ENCODE results near the gene PHYH.

Gene PHYH

DNA sequence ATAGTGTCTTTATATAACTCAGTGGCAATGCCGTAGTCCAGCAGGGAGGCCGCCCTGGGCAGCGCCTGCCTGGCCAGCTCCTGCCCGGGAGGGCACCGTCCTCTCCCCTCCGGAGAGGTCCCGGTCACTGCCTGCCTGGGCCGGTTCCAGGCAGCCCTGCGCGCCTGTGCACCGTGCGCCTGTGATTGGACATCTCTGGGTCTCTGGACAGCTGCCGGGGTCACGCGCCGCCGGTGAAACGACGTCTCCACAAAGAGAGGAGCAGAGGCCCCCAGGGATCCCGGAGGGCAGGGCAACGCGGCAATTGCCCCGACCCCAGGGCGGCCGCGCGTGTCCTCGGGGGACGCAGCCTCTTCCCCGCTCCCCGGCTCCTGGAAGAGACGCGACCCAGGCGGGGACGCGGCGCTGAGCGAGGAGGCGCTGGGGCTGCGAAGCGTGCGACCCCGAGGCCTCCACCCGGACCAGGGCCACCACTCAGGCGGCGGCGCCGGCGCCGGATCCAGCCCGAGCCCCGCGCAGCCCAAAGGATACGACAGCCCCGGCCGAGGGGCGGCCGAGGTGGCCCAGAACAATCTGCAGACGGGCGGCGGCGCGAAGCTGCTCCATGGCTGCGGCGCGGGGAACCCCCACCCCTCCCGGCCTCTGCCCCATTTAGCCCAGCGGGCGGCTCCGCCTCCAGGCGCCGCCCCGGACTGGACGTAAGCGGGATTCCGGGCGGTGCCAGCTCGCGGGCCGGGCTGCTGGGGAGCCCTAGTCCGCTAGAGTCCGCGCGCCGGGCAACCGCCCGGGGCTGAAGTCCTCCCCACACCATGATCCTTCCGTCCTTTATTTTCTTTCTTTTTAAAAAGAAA lies at the start of gene PHYH:
Gene PHYH, minus strand, starts transcription at position 628 of the 851 bp plus-strand sequence. Its CDS starts 22 bp downstream, at position 606.
- TF ChIP-seq, protein P1, sequence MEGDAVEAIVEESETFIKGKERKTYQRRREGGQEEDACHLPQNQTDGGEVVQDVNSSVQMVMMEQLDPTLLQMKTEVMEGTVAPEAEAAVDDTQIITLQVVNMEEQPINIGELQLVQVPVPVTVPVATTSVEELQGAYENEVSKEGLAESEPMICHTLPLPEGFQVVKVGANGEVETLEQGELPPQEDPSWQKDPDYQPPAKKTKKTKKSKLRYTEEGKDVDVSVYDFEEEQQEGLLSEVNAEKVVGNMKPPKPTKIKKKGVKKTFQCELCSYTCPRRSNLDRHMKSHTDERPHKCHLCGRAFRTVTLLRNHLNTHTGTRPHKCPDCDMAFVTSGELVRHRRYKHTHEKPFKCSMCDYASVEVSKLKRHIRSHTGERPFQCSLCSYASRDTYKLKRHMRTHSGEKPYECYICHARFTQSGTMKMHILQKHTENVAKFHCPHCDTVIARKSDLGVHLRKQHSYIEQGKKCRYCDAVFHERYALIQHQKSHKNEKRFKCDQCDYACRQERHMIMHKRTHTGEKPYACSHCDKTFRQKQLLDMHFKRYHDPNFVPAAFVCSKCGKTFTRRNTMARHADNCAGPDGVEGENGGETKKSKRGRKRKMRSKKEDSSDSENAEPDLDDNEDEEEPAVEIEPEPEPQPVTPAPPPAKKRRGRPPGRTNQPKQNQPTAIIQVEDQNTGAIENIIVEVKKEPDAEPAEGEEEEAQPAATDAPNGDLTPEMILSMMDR (IDR thresholded peaks at IDR 0.05; ENCODE audit: borderline replicate concordance, control extremely low read depth, extremely low read depth, insufficient read depth, missing control alignments) = no peak
- in situ Hi-C loops (cut with MboI; ENCODE audit: low sequenced_read_pairs, unreplicated experiment) = no loop called here
- peak; percentile 91 for DNase-seq (ENCODE audit: low spot score)

DNA sequence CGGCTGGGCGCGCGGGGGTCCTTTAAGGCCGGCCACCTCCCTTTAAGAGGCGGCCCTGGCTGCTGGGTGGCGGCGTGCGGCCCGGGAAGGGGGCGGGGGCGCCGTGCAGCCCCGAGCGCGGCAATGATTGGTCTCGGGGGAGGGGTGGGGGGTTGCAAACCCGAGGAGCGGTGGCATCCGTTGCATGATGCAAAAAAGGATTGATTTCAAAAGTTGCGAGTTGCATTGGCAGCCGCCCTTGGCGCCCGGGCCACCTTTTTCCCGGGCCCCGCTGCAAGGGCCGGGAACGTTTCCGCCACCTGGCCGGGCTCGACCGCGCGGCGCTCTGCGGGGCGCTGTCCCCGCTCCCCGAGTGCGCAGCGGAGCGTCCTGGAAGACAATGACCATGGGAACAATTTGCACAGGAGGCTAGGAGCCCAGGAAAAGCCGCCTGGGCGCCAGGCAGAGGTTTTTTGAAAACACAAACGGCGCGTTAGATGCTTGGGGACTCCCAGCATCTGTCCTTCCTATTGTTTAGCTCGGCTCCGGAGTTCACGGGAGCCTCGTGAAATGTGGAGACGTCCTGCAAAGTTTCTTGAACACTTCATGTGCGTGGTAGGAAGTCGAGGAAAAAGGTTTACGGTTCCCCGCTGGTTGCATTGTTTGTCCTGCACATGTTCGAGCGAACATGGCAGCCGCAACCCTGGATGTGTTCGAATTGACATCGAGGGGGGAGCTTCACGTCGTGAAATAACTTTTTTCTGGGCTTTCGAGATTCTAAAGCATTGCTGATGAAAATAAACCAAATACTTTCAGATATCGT lies 48.6 kb upstream of the PHYH start, which contains the start of gene SEPHS1:
Gene SEPHS1, minus strand, starts transcription at position 78 of the 802 bp plus-strand sequence. CDS start 3,343 bp downstream, outside the sequence.
- in situ Hi-C loops (cut with MboI; ENCODE audit: low sequenced_read_pairs, unreplicated experiment) = no loop called here
- TF ChIP-seq, protein P1 (IDR thresholded peaks at IDR 0.05; ENCODE audit: borderline replicate concordance, control extremely low read depth, extremely low read depth, insufficient read depth, missing control alignments) = peak; percentile 15
- peak; percentile 90 for DNase-seq (ENCODE audit: low spot score)

DNA sequence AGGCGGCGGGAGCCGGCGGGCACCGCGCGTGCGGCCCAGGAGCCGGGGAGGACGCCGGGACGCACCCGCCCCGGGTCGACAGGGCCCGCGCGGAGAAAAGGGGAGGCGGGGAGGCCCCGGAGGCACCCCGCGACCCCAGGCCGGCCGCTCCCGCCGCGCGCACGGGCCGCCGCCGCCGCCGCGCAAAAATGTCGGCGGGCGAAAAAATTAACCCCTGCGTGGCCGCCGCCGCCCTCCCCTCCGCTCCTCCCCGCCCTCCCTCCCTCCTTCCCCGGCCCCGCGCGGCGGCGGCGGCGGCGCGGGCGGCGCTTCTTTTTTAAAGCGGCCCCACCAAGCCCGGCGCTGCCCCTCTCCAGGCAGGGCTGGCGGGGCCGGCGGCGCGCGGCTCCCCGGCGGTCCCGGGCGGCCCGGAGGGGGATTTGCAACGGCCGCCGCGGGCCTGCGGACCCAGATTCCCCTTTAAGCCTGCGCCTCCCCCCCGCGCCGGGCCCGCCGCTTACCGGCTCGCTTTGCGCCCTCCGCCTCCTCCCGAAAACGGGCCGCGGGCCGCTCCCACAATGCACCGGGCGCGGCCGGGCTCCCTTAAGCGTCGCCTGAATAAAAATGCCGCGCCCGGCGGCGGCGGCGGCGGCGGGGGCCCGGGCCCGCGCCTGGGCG lies 47.8 kb upstream of the PHYH start:
- TF ChIP-seq, protein P1 (IDR thresholded peaks at IDR 0.05; ENCODE audit: borderline replicate concordance, control extremely low read depth, extremely low read depth, insufficient read depth, missing control alignments) = no peak
- peak; percentile 87 for DNase-seq (ENCODE audit: low spot score)
- in situ Hi-C loops (cut with MboI; ENCODE audit: low sequenced_read_pairs, unreplicated experiment) = no loop called here

DNA sequence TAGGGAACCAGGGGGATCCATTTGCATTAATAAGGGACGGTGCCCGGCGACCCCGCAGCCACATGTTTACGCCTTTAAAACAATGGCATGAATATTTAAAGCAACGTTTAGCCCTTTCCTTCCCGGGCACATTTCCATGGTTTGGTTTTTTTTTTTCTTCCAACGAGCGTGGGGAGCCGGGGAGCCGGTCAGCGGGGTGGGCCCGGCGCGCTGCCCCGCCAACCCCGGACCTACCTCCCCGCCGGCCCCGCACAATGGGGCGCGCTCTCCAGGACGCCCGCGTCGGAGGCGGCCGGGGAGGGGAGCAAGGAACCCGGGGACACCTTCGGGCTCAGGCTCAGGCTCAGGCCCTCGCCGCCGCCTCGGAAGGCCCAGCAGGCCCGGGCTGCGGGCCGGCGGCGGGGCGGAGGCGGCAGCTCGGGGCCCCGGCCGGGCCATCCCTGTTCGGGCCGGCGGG lies 47.2 kb upstream of the PHYH start:
- in situ Hi-C loops (cut with MboI; ENCODE audit: low sequenced_read_pairs, unreplicated experiment) = no loop called here
- no peak for DNase-seq (ENCODE audit: low spot score)
- TF ChIP-seq, protein P1 (IDR thresholded peaks at IDR 0.05; ENCODE audit: borderline replicate concordance, control extremely low read depth, extremely low read depth, insufficient read depth, missing control alignments) = no peak

DNA sequence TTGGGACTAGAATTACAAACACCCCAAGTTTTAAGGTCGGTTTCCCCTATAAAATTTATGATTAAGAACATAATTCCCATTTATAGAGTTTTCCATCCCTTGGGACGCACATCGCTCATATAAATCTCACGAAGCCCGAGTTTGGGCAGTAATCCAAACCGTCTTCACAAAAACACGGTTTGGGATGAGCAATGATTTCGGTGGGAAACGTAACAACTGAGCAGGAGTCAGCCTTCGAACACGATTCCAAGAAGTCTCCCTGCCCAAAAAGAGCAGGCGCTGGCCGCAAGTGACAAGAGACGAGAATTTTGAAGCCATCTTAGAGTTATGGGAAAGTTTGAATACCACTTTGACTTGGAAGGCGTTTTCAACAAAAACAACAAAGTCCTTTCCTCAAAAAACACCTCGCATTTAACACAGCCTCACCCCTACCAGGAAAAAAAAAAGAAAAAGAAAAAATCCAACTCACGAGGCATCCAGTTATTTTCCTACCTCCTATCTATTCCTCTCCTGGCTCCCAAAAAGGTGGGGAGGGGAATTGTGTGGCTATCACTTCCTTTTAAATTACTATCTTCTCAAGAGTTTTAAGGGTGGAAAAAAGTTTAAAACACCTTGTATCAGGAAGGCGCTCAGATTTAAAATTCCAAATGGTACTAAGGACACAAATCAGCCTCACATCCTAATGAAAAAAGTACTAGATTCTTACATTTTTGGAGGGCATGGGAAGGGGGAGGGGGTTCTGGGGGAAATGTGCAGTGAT lies 46.6 kb upstream of the PHYH start:
- in situ Hi-C loops (cut with MboI; ENCODE audit: low sequenced_read_pairs, unreplicated experiment) = no loop called here
- TF ChIP-seq, protein P1 (IDR thresholded peaks at IDR 0.05; ENCODE audit: borderline replicate concordance, control extremely low read depth, extremely low read depth, insufficient read depth, missing control alignments) = no peak
- DNase-seq (ENCODE audit: low spot score) = no peak

All from GM13976 (cell line).